ENCODE data around the gene ANKRD17.
"Not testable (repeated sequence)": the region's sequence is repeated elsewhere in the genome, so short reads cannot be mapped to it uniquely, and the experiment has no call there.

Gene ANKRD17

GRCh38 chr4:73272816-73273215, 14.2 kb upstream of the ANKRD17 start:
- no peaks in the 10 kb centered on the region for H3K4me1 ChIP-seq (ENCODE audit: control insufficient read depth, insufficient read depth, low read length)
- no peak overlapping the region for H3K27ac ChIP-seq (ENCODE audit: insufficient read depth, low read depth, low read length, poor library complexity, severe bottlenecking)
- H3K4me3 ChIP-seq (ENCODE audit: insufficient read depth, low read depth, low read length) = no peak overlapping the region
- H3K9me3 ChIP-seq (ENCODE audit: control insufficient read depth, low read length) = no peaks in the 10 kb centered on the region
- no peaks in the 10 kb centered on the region for H3K27me3 ChIP-seq (ENCODE audit: control insufficient read depth, insufficient read depth, low read length, poor library complexity, severe bottlenecking)
- no peaks in the 10 kb centered on the region for H3K36me3 ChIP-seq (ENCODE audit: control insufficient read depth, insufficient read depth, low read length)

DNA sequence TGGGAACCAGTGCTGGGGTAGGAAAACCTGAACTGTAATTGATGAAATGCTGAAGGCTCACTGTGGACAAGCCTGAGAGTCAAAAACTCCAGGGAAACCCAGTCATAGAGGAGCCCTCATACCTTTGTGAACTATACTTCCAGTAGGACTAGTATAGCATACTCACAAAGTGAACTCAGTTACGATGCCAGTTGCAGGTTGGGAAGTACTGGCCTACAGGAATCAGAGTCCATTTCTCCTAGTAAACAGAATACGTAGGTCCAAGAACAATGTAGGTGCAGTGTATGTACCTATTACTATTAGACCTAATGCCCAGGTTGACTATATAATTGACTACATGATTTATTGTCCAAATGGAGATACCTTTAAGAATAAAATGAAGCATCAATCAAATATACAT, 8.5 kb upstream of the ANKRD17 start:
- no peaks in the 10 kb centered on the region for H3K9me3 ChIP-seq (ENCODE audit: control insufficient read depth, low read length)
- 88 to 91% methylated on average over 1 to 2 of the region's 2 CpGs for WGBS, 2 experiments
- H3K36me3 ChIP-seq (ENCODE audit: control insufficient read depth, insufficient read depth, low read length) = no peaks in the 10 kb centered on the region
- H3K4me3 ChIP-seq (ENCODE audit: insufficient read depth, low read depth, low read length) = no peak overlapping the region
- no peaks in the 10 kb centered on the region for H3K27me3 ChIP-seq (ENCODE audit: control insufficient read depth, insufficient read depth, low read length, poor library complexity, severe bottlenecking)
- H3K4me1 ChIP-seq (ENCODE audit: control insufficient read depth, insufficient read depth, low read length) = no peaks in the 10 kb centered on the region
- no peak overlapping the region for H3K27ac ChIP-seq (ENCODE audit: insufficient read depth, low read depth, low read length, poor library complexity, severe bottlenecking)

GRCh38 chr4:73259571-73260090, 1.0 kb upstream of the ANKRD17 start:
- Histone ChIP-seq H3K4me3 (ENCODE audit: insufficient read depth, low read depth, low read length) (peak overlapping the region; percentile 94), H3K27me3 (ENCODE audit: control insufficient read depth, insufficient read depth, low read length, poor library complexity, severe bottlenecking) (no peaks in the 10 kb centered on the region), H3K4me1 (ENCODE audit: control insufficient read depth, insufficient read depth, low read length) (no peaks in the 10 kb centered on the region), H3K27ac (ENCODE audit: insufficient read depth, low read depth, low read length, poor library complexity, severe bottlenecking) (peak overlapping the region; percentile 96), H3K9me3 (ENCODE audit: control insufficient read depth, low read length) (no peaks in the 10 kb centered on the region), H3K36me3 (ENCODE audit: control insufficient read depth, insufficient read depth, low read length) (no peaks in the 10 kb centered on the region)
- 6% methylated on average over 8 of the region's 8 CpGs for WGBS, 2 experiments

DNA sequence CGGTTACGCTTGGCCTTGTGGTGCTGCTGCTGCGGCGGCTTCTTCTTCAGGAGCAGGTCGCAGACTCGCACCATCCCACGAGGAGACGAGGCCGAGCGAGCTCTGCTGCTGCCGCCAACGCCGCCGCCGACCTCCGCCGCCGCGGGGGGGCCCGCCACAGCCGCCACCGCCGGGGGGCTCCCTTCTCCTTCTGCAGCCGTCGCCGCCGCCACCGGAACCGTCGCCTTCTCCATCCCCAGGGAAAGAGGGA, 237 bp downstream of the ANKRD17 start:
- no peaks in the 10 kb centered on the region for H3K27me3 ChIP-seq (ENCODE audit: control insufficient read depth, insufficient read depth, low read length, poor library complexity, severe bottlenecking)
- no peaks in the 10 kb centered on the region for H3K36me3 ChIP-seq (ENCODE audit: control insufficient read depth, insufficient read depth, low read length)
- H3K4me3 ChIP-seq (ENCODE audit: insufficient read depth, low read depth, low read length) = peak overlapping the region; percentile 94
- no peaks in the 10 kb centered on the region for H3K9me3 ChIP-seq (ENCODE audit: control insufficient read depth, low read length)
- H3K4me1 ChIP-seq (ENCODE audit: control insufficient read depth, insufficient read depth, low read length) = no peaks in the 10 kb centered on the region
- peak overlapping the region; percentile 96 for H3K27ac ChIP-seq (ENCODE audit: insufficient read depth, low read depth, low read length, poor library complexity, severe bottlenecking)
- WGBS, 2 experiments = 0 to 1% methylated on average over 30 of the region's 30 CpGs

- no peaks in the 10 kb centered on the region for H3K4me1 ChIP-seq (ENCODE audit: control insufficient read depth, insufficient read depth, low read length)
- H3K9me3 ChIP-seq (ENCODE audit: control insufficient read depth, low read length) = no peaks in the 10 kb centered on the region
- no peaks in the 10 kb centered on the region for H3K36me3 ChIP-seq (ENCODE audit: control insufficient read depth, insufficient read depth, low read length)
- no peaks in the 10 kb centered on the region for H3K27me3 ChIP-seq (ENCODE audit: control insufficient read depth, insufficient read depth, low read length, poor library complexity, severe bottlenecking)
- 0 to 1% methylated on average over 32 of the region's 34 CpGs for WGBS, 2 experiments
- peak overlapping the region; percentile 96 for H3K27ac ChIP-seq (ENCODE audit: insufficient read depth, low read depth, low read length, poor library complexity, severe bottlenecking)
- H3K4me3 ChIP-seq (ENCODE audit: insufficient read depth, low read depth, low read length) = peak overlapping the region; percentile 94
These were observed 755 bp downstream of the ANKRD17 start for GRCh38 chr4:73257651-73258435.

- Histone ChIP-seq H3K27ac (ENCODE audit: insufficient read depth, low read depth, low read length, poor library complexity, severe bottlenecking) (no peak overlapping the region), H3K4me1 (ENCODE audit: control insufficient read depth, insufficient read depth, low read length) (no peaks in the 10 kb centered on the region), H3K9me3 (ENCODE audit: control insufficient read depth, low read length) (no peaks in the 10 kb centered on the region), H3K36me3 (ENCODE audit: control insufficient read depth, insufficient read depth, low read length) (no peaks in the 10 kb centered on the region), H3K27me3 (ENCODE audit: control insufficient read depth, insufficient read depth, low read length, poor library complexity, severe bottlenecking) (no peaks in the 10 kb centered on the region), H3K4me3 (ENCODE audit: insufficient read depth, low read depth, low read length) (peak overlapping the region; percentile 94)
- WGBS, 2 experiments = 0 to 5% methylated on average over 2 to 4 of the region's 6 CpGs
These were observed 1.4 kb downstream of the ANKRD17 start for GRCh38 chr4:73257234-73257633.

- not testable (repeated sequence) for H3K9me3 ChIP-seq (ENCODE audit: control insufficient read depth, low read length); H3K4me1 ChIP-seq (ENCODE audit: control insufficient read depth, insufficient read depth, low read length); H3K36me3 ChIP-seq (ENCODE audit: control insufficient read depth, insufficient read depth, low read length); H3K4me3 ChIP-seq (ENCODE audit: insufficient read depth, low read depth, low read length); H3K27ac ChIP-seq (ENCODE audit: insufficient read depth, low read depth, low read length, poor library complexity, severe bottlenecking); H3K27me3 ChIP-seq (ENCODE audit: control insufficient read depth, insufficient read depth, low read length, poor library complexity, severe bottlenecking)
- WGBS, 2 experiments = 92 to 93% methylated on average over 8 of the region's 8 CpGs
These were observed 2.8 kb downstream of the ANKRD17 start for GRCh38 chr4:73255847-73256246.

- no peak overlapping the region for H3K4me3 ChIP-seq (ENCODE audit: insufficient read depth, low read depth, low read length)
- no peaks in the 10 kb centered on the region for H3K9me3 ChIP-seq (ENCODE audit: control insufficient read depth, low read length)
- no peaks in the 10 kb centered on the region for H3K36me3 ChIP-seq (ENCODE audit: control insufficient read depth, insufficient read depth, low read length)
- no peaks in the 10 kb centered on the region for H3K4me1 ChIP-seq (ENCODE audit: control insufficient read depth, insufficient read depth, low read length)
- no peak overlapping the region for H3K27ac ChIP-seq (ENCODE audit: insufficient read depth, low read depth, low read length, poor library complexity, severe bottlenecking)
- no peaks in the 10 kb centered on the region for H3K27me3 ChIP-seq (ENCODE audit: control insufficient read depth, insufficient read depth, low read length, poor library complexity, severe bottlenecking)
These were observed 6.6 kb downstream of the ANKRD17 start for GRCh38 chr4:73252001-73252400.

- H3K27ac ChIP-seq (ENCODE audit: insufficient read depth, low read depth, low read length, poor library complexity, severe bottlenecking) = no peak overlapping the region
- no peaks in the 10 kb centered on the region for H3K4me1 ChIP-seq (ENCODE audit: control insufficient read depth, insufficient read depth, low read length)
- H3K27me3 ChIP-seq (ENCODE audit: control insufficient read depth, insufficient read depth, low read length, poor library complexity, severe bottlenecking) = no peaks in the 10 kb centered on the region
- H3K4me3 ChIP-seq (ENCODE audit: insufficient read depth, low read depth, low read length) = no peak overlapping the region
- no peaks in the 10 kb centered on the region for H3K9me3 ChIP-seq (ENCODE audit: control insufficient read depth, low read length)
- WGBS, 2 experiments = 85 to 100% methylated on average over 1 of the region's 2 CpGs
- no peaks in the 10 kb centered on the region for H3K36me3 ChIP-seq (ENCODE audit: control insufficient read depth, insufficient read depth, low read length)
These were observed 7.2 kb downstream of the ANKRD17 start for GRCh38 chr4:73251384-73251783.

GRCh38 chr4:73250642-73251041, 8.0 kb downstream of the ANKRD17 start:
- Histone ChIP-seq H3K9me3 (ENCODE audit: control insufficient read depth, low read length) (no peaks in the 10 kb centered on the region), H3K27ac (ENCODE audit: insufficient read depth, low read depth, low read length, poor library complexity, severe bottlenecking) (no peak overlapping the region), H3K4me1 (ENCODE audit: control insufficient read depth, insufficient read depth, low read length) (no peaks in the 10 kb centered on the region), H3K36me3 (ENCODE audit: control insufficient read depth, insufficient read depth, low read length) (no peaks in the 10 kb centered on the region), H3K4me3 (ENCODE audit: insufficient read depth, low read depth, low read length) (no peak overlapping the region), H3K27me3 (ENCODE audit: control insufficient read depth, insufficient read depth, low read length, poor library complexity, severe bottlenecking) (no peaks in the 10 kb centered on the region)
- 95 to 97% methylated on average over 9 of the region's 9 CpGs for WGBS, 2 experiments

DNA sequence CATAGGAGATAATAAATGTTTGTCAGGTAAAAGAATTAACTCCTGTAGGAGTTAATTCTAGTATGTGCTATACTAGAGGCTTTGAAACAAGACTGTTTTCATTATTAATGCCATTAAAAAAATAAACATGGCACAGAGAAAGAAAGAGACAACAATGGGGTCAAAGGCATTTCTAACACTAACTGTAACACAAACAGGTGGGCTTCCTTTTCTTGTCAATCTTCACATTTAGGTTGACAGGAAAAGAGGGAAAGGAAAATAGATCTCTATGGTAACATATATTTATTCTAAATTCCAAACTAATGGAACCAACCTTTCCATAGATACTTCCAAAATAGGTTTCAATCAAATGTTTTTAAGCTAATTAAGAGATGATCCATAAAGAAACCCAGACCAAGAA, 9.8 kb downstream of the ANKRD17 start:
- Histone ChIP-seq H3K36me3 (ENCODE audit: control insufficient read depth, insufficient read depth, low read length) (no peaks in the 10 kb centered on the region), H3K4me3 (ENCODE audit: insufficient read depth, low read depth, low read length) (no peak overlapping the region), H3K27ac (ENCODE audit: insufficient read depth, low read depth, low read length, poor library complexity, severe bottlenecking) (no peak overlapping the region), H3K27me3 (ENCODE audit: control insufficient read depth, insufficient read depth, low read length, poor library complexity, severe bottlenecking) (no peaks in the 10 kb centered on the region), H3K9me3 (ENCODE audit: control insufficient read depth, low read length) (no peaks in the 10 kb centered on the region), H3K4me1 (ENCODE audit: control insufficient read depth, insufficient read depth, low read length) (no peaks in the 10 kb centered on the region)
